Gastroesophageal sphincter (tissue), 3 donors: ENCODE measurements around the gene SLC9B2.

Source experiments
- POLR2A ChIP-seq, 2 donors: fragments of 450-650 bp; IDR thresholded peaks; one replicate each; pipeline ENCODE4 v1.6.1; 2017; ENCODE audit warnings: antibody characterized with exemption in 2 of 2, mild to moderate bottlenecking in 2 of 2, moderate library complexity in 1 of 2
- TF ChIP-seq, protein P1 (sequence below), 4 experiments: fragments of 200-600 bp in 2 of 4; fragments of 450-650 bp in 2 of 4; sonication (generic) in 1 of 4; IDR thresholded peaks; one replicate each; pipeline ENCODE4 v1.5.1; 2017 to 2019; ENCODE audit warnings: antibody characterized with exemption in 4 of 4, mild to moderate bottlenecking in 2 of 4, moderate library complexity in 2 of 4

DNA sequence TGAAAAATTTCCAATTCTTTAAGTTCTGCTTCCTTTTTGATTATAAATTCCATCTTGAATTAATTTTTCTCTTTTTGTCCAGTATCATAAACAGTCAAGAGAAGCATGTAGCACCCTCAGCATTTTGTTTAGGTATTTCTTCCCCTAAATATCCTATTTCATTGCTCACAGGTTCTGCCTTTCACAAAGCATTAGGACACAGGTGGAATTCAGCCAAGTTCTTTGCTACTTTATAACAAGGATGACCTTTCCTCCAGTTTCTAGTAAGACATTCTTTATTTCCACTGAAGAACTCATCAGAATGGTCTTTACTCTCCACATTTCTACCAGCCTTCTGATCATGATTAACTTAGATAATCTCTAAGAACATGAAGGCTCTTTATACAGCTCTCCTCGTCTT is 64.5 kb downstream of the SLC9B2 start:
- TF ChIP-seq, protein P1, sequence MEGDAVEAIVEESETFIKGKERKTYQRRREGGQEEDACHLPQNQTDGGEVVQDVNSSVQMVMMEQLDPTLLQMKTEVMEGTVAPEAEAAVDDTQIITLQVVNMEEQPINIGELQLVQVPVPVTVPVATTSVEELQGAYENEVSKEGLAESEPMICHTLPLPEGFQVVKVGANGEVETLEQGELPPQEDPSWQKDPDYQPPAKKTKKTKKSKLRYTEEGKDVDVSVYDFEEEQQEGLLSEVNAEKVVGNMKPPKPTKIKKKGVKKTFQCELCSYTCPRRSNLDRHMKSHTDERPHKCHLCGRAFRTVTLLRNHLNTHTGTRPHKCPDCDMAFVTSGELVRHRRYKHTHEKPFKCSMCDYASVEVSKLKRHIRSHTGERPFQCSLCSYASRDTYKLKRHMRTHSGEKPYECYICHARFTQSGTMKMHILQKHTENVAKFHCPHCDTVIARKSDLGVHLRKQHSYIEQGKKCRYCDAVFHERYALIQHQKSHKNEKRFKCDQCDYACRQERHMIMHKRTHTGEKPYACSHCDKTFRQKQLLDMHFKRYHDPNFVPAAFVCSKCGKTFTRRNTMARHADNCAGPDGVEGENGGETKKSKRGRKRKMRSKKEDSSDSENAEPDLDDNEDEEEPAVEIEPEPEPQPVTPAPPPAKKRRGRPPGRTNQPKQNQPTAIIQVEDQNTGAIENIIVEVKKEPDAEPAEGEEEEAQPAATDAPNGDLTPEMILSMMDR (IDR thresholded peaks at IDR 0.05): no peak
- TF ChIP-seq POLR2A (IDR thresholded peaks at IDR 0.05): no peak
